ENCODE results near the gene ATP10A. TPM values are rescaled to one million over a fixed set of nuclear protein-coding genes. Genes with fewer than 3 reads are reported as not detected.

Gene ATP10A
- polyA plus RNA-seq, 1 of the 3 experiments (the other 2 are of a cell fraction): not detected

DNA sequence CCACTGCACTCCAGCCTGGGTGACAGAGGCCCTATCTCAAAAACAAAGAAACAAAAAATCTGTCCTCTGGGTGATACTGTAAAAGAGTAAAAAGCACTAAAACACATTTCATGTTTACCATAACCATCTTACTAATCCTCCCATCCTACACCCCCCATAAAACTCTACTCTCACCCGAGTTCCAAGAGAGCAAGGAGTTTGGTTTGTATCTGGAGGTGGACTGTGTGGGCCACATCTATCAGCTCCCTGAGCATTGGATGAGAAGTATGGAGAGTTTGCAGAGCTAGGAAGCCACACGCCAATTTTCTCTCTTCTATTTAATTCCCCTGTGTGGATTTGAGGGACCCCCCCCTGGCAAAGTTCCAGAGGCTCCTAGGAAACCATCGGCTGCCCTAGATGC lies 80.0 kb downstream of the ATP10A start:
- H3K9me2 ChIP-seq: no peaks in the 10 kb centered on the region
- no peaks in the 10 kb centered on the region for H3F3A ChIP-seq (replicated peaks; ENCODE audit: insufficient read depth)
- H3K36me3 ChIP-seq (replicated peaks in 1 of 2; ENCODE audit: control insufficient read depth in 1 of 2, insufficient read depth in 2 of 2, low read length in 1 of 2): no peaks in the 10 kb centered on the region
- H3K4me2 ChIP-seq: no peak overlapping the region
- DNase-seq: no peak
- no peak overlapping the region for H3K4me3 ChIP-seq (ENCODE audit: low read depth in 2 of 2, low read length in 1 of 2)
- ChIA-PET POLR2A (no interaction called here), CTCF (interaction anchor here (1.3 kb wide), 1 partner anchor 151 kb away, joined by 7 read pairs; no protein-coding TSS in a partner anchor)
- H3K9me3 ChIP-seq: no peaks in the 10 kb centered on the region
- 45% methylated on average over 3 of the region's 3 CpGs for WGBS (ENCODE audit: low lambda C conversion rate)
- H3K27ac ChIP-seq (ENCODE audit: low read depth in 2 of 2, low read length in 1 of 2): no peak overlapping the region
- TF ChIP-seq, protein P1, sequence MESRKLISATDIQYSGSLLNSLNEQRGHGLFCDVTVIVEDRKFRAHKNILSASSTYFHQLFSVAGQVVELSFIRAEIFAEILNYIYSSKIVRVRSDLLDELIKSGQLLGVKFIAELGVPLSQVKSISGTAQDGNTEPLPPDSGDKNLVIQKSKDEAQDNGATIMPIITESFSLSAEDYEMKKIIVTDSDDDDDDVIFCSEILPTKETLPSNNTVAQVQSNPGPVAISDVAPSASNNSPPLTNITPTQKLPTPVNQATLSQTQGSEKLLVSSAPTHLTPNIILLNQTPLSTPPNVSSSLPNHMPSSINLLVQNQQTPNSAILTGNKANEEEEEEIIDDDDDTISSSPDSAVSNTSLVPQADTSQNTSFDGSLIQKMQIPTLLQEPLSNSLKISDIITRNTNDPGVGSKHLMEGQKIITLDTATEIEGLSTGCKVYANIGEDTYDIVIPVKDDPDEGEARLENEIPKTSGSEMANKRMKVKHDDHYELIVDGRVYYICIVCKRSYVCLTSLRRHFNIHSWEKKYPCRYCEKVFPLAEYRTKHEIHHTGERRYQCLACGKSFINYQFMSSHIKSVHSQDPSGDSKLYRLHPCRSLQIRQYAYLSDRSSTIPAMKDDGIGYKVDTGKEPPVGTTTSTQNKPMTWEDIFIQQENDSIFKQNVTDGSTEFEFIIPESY (IDR thresholded peaks at IDR 0.05; ENCODE audit: borderline replicate concordance, low read depth): no peak
- no peak for TF ChIP-seq EZH2phosphoT487 (IDR thresholded peaks at IDR 0.05; ENCODE audit: borderline replicate concordance, low read depth)
- TF ChIP-seq TCF12 (IDR thresholded peaks at IDR 0.05): no peak
- TF ChIP-seq RFX5 (IDR thresholded peaks at IDR 0.05; ENCODE audit: low read length): no peak
- no peak for TF ChIP-seq TEAD4 (IDR thresholded peaks at IDR 0.05; ENCODE audit: borderline replicate concordance, insufficient read depth)
- no peak for TF ChIP-seq MEF2A (IDR thresholded peaks at IDR 0.05; ENCODE audit: borderline replicate concordance, low read depth)
- TF ChIP-seq, protein P2, sequence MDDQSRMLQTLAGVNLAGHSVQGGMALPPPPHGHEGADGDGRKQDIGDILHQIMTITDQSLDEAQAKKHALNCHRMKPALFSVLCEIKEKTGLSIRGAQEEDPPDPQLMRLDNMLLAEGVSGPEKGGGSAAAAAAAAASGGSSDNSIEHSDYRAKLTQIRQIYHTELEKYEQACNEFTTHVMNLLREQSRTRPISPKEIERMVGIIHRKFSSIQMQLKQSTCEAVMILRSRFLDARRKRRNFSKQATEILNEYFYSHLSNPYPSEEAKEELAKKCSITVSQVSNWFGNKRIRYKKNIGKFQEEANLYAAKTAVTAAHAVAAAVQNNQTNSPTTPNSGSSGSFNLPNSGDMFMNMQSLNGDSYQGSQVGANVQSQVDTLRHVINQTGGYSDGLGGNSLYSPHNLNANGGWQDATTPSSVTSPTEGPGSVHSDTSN (IDR thresholded peaks at IDR 0.05): no peak
- no peak for TF ChIP-seq RAD21 (IDR thresholded peaks at IDR 0.05; ENCODE audit: low read length)
- TF ChIP-seq, protein P3, sequence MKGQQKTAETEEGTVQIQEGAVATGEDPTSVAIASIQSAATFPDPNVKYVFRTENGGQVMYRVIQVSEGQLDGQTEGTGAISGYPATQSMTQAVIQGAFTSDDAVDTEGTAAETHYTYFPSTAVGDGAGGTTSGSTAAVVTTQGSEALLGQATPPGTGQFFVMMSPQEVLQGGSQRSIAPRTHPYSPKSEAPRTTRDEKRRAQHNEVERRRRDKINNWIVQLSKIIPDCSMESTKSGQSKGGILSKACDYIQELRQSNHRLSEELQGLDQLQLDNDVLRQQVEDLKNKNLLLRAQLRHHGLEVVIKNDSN (IDR thresholded peaks at IDR 0.05; ENCODE audit: borderline replicate concordance, low read depth): no peak
- no peak for TF ChIP-seq NFIC (IDR thresholded peaks at IDR 0.05; ENCODE audit: borderline replicate concordance)
- no peak for TF ChIP-seq MXI1 (IDR thresholded peaks at IDR 0.05; ENCODE audit: low read depth, low read length)
- no peaks in the 10 kb centered on the region for H3K79me2 ChIP-seq (ENCODE audit: insufficient read depth)
- no peak overlapping the region for H2AFZ ChIP-seq (ENCODE audit: low read depth)
- H3K4me1 ChIP-seq (ENCODE audit: control insufficient read depth in 1 of 2, insufficient read depth in 2 of 2, low read depth in 1 of 2, low read length in 1 of 2): no peaks in the 10 kb centered on the region
- no peak overlapping the region for H3K9ac ChIP-seq
- H4K20me1 ChIP-seq (ENCODE audit: insufficient read depth): no peaks in the 10 kb centered on the region
- no peaks in the 10 kb centered on the region for H3K27me3 ChIP-seq (ENCODE audit: insufficient read depth)

DNA sequence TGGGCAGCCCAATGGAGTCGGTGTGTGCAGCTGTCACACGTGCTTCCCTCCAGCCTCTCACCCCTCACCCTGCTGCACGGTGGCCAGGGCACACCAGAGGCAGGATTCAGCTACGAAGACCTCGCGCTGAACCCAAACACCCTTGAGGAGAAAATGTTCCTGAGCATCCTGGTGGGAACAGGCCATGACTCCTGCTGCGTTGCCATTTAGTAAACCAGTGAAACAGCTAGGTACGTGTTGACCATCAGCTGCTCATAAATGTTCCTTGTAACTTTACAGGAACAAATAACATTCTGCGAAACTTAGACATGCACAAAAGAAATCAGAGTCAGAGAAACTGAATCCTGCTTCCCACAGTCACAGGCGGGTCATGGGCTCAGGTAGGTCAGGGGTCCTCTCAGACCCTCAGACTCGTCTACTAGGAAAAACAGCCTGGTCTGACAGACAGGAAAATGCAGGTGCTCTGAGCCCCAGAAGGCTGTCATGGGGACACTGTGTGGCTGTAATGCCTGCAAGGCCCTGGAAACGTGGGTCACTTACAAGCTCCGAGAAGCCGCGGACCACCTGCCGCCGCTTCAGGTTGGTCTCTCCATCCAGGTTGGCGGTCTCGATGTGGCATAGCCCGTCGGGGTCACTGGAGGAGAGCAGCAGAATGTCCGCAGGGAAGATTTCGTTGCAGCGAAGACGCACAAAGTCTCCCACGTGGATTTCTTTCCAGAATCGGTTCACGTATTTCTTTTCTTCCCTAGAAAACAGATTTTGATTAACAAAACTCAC lies 82.5 kb downstream of the ATP10A start:
- H2AFZ ChIP-seq (ENCODE audit: low read depth): no peak overlapping the region
- no peaks in the 10 kb centered on the region for H3K79me2 ChIP-seq (ENCODE audit: insufficient read depth)
- WGBS (ENCODE audit: low lambda C conversion rate): 78% methylated on average over 24 of the region's 28 CpGs
- no peaks in the 10 kb centered on the region for H3K36me3 ChIP-seq (replicated peaks in 1 of 2; ENCODE audit: control insufficient read depth in 1 of 2, insufficient read depth in 2 of 2, low read length in 1 of 2)
- no peaks in the 10 kb centered on the region for H3K9me2 ChIP-seq
- no peaks in the 10 kb centered on the region for H3F3A ChIP-seq (replicated peaks; ENCODE audit: insufficient read depth)
- ChIA-PET CTCF (no interaction called here), POLR2A (no interaction called here)
- no peak for DNase-seq
- H3K4me1 ChIP-seq (ENCODE audit: control insufficient read depth in 1 of 2, insufficient read depth in 2 of 2, low read depth in 1 of 2, low read length in 1 of 2): no peaks in the 10 kb centered on the region
- no peak for TF ChIP-seq JUND (IDR thresholded peaks at IDR 0.05)
- H3K9ac ChIP-seq: no peak overlapping the region
- H3K27me3 ChIP-seq (ENCODE audit: insufficient read depth): no peaks in the 10 kb centered on the region
- H4K20me1 ChIP-seq (ENCODE audit: insufficient read depth): no peaks in the 10 kb centered on the region
- no peaks in the 10 kb centered on the region for H3K9me3 ChIP-seq
- no peak overlapping the region for H3K4me3 ChIP-seq (ENCODE audit: low read depth in 2 of 2, low read length in 1 of 2)
- H3K27ac ChIP-seq (ENCODE audit: low read depth in 2 of 2, low read length in 1 of 2): no peak overlapping the region
- H3K4me2 ChIP-seq: no peak overlapping the region
